HG03378 (cell line): Measurements from ENCODE around the gene PAH.
A peak's percentile ranks its signal among the peaks of the same experiment; 100 is the strongest.

Experiments
- ATAC-seq: cut with Tn5 transposase; IDR thresholded peaks from one replicate; pipeline ENCODE4 v1.9.1; 2021; ENCODE audit warnings: mild to moderate bottlenecking, moderate library complexity; ENCODE audit not compliant: unreplicated experiment

The PAH gene

DNA sequence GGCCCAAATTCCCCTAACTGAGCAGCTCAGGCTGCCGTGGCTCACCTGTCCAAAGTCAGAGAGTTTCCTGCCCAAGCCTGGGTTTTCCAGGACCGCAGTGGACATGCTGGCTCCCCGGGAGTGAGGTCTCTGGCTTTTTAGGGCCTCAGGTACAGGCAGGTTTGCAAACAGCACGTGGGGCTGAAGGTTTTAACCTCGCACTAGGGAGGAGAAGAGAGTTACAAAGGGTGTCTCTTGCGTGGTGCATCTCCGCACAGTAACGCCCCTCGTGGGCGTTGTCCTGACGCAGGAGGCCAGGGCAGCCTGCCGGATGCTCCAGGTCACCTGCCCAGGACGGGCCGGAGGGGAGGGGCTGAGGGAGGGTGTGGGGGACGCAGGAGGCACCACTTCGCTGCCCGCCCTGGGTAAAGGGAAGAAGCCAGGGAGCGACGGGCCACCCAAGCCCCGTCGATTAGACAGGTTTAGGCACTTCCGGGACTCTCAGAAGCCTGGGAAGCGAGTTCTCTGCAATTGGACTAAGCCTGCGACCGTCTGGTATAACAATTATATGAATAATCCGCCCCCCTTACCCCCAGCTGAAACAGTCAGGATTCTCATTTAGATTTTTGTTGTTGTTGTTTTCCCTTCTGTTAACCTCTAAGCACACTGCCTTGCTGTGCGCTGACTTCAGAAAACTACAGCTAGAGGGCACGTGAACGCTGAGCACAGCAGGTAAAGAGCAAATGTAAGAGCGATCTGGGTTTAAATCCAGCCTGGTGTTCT is at the start of gene PAH:
TSS of gene PAH (minus strand) at position 219 of the 762 bp plus-strand sequence. CDS start at position 105, 114 bp downstream.
- no peak for ATAC-seq

DNA sequence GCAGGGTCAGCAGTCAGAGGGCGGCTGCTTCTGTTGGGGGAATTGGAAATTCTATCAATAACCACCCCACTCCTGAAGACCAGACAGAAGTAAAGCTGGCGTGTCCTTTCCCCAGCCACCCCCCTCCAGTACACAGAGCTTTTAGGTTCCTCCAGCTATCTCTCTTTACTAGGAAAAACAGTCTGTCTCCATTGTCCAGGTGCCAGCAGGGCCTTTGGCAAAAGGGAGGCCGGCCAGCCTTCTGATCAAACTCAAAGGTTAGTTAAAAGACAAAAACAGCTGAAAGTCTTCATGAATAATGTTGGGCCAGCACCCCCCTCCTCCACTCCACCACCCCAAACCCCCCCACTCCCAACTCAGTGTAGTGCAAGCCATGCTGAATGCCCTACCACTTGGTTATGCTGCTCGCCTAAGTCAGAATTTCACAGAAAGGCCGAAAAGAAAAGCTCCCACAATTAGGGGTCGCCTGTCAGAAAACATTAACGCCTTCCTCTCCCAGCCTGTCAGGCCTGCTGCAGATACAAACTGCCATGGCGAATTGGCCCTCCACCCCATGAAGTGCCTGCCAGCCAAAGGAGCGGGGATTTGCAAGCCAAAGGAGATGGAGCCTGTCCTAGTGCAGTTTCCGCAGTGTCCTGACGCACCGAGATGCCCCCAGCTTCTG is 49.3 kb upstream of the PAH start:
- ATAC-seq: no peak

DNA sequence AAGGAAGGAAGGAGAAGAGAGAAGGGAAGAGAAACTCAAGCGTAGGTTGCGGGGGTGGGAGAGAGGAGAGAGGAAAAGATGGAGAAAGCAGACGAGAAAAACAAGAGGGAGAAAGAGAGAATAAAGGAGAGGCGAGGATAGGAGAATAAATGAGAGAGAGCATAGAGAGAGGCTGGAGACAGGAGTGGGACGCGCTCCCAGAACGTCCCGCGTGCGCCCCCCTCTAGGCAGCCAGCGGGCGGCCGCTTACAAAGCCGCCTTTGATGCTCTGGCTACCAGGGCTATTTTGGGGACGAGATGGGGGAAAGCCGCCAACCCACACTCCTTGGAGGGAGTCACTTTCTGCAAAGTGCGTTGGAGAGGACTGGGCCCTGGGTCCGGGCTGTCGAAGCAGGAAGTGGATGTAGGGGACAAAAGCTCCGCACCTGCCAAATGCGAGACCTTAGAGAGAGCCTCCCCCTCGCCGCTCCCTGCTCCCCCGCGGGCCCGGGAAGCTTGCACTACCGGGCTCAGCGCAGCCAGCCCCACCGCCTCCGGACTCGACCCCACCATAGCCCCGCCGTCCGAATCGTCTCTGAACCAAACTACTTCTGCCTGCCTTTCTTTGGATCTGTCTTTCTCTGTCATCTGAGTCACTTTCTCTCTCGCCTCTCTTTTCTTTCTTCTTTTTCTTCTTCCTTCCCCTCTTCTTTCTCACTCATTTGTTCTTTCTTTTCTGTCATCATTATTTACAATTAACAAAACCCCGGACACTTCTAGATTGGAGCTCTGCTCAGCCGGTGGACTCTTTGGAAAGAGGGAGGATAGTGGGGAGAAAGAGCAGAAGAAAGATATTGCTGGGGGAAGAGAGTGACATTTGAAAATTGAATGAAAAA is 48.5 kb upstream of the PAH start:
- ATAC-seq: no peak

DNA sequence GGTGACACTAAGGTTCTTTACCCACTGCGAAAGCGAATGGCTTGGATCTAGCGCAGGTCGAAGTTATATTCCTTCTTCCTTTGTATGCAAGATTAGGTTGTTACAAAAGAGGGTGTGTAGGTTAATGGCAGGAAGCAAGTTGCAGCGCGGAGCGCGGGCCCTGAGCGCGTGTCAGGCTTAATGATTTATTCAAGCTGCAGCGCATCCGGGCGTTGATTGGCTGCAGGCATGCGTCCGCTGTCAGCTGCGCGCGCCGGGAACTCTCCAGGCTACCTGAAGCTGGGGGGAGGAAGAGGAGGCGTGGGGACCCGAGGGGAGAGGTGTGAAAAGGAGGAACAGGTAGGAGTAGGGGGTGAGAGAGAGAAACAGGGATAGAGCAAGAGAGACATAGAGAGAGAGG is 47.8 kb upstream of the PAH start:
- no peak for ATAC-seq

DNA sequence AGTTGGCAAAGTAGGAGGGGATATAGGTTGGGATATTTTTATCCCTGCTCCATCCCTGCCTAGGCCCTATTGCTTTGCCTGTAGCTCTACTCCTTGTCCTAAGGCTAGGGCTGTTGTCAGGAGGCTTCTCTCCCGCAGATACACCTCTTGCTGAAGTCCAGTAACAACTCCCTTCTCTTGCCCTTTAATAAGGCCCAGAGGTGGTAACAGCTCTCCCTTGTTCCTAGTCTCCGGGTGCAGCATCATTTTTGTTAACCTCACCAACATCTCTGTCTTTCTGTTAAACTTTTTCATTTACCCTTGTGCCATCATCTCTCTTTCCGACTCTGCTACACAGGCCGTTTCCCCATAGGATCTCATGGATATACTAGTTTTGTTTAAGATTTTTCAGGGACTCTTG is 46.8 kb upstream of the PAH start:
- no peak for ATAC-seq

DNA sequence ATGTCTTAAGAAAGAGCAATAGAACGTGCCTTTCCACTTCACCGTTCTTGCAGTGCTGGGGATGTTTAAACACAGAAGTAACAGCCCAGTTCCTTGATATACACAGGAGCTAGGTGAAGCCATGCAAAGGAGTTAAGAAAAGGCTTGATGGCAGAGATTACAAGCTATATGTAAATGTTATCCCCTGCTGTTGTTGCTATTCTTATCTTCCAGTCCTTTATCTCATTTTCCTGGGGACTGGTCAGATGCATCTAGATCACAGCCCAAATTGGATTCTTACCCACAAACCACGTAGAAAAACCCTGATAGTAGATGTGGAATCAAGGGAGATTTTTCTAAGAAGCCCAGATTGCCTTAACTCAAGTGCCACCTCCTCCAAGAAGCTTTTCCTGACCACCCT is 45.9 kb upstream of the PAH start:
- ATAC-seq: no peak

DNA sequence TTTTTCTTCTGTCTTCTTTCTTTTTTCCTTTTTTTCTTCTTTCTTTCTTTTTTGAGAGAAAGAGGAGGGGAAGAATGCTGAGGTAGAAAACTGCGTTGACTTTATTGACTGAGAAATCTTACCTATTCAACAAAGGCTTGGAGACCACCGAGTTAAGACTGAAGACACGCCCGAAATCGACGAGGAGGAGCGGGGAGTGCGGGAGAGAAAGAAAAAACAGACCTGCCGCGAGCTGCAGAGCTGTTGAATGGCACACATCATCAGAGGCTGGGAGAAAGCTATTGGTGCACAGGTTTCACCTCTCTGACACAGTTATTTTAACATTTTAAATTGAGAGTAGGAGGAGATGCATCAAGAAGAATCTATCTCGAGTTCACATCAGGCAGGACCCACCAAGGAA is 45.5 kb upstream of the PAH start:
- no peak for ATAC-seq

DNA sequence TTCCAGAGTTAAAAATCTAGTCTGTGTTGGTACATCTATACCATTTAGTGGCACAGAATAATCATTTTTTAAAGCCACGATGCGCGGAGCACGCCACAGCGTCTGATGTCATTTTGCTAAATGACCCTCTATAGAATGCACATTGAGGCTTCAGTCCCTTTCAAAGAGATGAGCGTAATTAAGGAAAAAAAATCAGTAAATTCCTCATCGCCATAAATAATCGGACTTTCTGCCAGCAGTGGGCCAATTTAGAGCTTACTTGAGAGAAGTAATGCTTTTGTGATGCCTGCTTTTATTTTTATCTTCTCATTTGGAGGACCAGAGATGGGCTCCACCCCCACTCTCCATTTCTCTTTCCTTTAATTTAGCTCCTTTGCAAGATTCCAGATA is 44.4 kb upstream of the PAH start:
- no peak for ATAC-seq

DNA sequence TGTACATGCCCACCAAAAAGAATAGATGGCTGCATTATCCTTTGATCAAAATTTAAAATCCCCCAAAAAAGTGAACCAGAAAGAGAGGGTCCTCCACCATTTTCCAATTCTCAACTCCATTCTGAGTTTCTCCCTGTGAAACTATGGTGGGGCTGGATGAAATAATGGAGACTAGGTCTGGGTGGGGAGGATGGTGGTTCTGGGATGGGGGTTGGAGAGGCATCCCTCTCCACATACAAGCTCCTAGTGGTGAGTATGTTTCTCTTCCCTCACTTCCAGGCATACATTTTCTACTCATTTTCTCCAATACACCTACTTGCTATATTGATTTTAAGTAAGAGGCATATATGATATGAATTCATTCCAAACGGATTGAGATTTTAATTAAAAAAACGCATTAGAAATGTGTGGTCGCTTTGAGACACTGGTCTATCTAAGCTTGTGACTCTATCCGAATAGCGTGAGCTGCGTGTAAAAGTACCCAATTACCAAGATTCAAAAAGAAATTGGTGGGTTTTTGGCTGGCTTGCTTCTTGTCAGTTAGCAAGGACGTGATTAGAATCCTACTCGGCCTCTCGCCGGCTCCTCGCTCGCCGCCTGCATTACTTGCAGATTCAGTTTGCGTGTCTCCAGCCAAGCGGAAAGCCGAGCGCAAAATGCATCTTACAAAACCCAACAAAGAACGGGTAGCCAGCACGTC is 43.9 kb upstream of the PAH start:
- ATAC-seq: no peak

DNA sequence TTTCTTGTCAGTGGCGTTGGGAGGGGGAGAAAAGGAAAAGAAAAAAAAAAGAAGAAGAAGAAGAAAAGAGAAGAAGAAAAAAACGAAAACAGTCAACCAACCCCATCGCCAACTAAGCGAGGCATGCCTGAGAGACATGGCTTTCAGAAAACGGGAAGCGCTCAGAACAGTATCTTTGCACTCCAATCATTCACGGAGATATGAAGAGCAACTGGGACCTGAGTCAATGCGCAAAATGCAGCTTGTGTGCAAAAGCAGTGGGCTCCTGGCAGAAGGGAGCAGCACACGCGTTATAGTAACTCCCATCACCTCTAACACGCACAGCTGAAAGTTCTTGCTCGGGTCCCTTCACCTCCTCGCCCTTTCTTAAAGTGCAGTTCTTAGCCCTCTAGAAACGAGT is 42.3 kb upstream of the PAH start:
- ATAC-seq: no peak

DNA sequence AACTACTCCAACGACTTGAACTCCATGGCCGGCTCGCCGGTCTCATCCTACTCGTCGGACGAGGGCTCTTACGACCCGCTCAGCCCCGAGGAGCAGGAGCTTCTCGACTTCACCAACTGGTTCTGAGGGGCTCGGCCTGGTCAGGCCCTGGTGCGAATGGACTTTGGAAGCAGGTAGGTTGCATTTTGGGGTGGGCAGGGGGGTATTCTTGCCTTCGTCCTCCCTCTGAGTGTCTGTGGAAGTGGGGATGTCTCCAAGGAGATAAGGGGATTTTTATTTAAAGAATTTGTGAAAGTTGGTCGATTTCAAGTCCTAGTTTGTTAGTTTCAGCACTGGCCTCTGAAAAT is 41.8 kb upstream of the PAH start:
- no peak for ATAC-seq

DNA sequence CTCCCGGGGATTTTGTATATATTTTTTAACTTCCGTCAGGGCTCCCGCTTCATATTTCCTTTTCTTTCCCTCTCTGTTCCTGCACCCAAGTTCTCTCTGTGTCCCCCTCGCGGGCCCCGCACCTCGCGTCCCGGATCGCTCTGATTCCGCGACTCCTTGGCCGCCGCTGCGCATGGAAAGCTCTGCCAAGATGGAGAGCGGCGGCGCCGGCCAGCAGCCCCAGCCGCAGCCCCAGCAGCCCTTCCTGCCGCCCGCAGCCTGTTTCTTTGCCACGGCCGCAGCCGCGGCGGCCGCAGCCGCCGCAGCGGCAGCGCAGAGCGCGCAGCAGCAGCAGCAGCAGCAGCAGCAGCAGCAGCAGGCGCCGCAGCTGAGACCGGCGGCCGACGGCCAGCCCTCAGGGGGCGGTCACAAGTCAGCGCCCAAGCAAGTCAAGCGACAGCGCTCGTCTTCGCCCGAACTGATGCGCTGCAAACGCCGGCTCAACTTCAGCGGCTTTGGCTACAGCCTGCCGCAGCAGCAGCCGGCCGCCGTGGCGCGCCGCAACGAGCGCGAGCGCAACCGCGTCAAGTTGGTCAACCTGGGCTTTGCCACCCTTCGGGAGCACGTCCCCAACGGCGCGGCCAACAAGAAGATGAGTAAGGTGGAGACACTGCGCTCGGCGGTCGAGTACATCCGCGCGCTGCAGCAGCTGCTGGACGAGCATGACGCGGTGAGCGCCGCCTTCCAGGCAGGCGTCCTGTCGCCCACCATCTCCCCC is 41.2 kb upstream of the PAH start:
- ATAC-seq: peak; percentile 35

DNA sequence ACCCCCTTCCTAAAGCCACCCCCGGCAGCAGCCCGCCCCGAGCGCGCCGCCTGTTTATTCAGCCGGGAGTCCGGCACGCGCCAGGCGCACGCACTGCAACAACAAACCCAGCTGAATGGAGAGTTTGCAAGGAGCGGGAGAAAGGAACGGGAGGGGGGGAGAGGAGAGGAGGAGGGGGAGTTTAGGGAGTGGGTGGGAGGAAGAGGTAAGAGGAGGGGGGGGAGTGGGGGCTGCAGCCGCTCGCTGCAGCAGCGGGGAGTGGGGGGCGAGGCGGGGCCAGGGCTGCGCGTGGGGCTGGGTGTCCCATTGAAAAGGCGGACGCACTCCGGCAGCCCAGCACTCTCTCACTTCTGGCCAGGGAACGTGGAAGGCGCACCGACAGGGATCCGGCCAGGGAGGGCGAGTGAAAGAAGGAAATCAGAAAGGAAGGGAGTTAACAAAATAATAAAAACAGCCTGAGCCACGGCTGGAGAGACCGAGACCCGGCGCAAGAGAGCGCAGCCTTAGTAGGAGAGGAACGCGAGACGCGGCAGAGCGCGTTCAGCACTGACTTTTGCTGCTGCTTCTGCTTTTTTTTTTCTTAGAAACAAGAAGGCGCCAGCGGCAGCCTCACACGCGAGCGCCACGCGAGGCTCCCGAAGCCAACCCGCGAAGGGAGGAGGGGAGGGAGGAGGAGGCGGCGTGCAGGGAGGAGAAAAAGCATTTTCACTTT is 40.5 kb upstream of the PAH start, which contains the start of gene ASCL1:
TSS of gene ASCL1 (plus strand) at position 336 of the 712 bp plus-strand sequence. CDS start 571 bp downstream, outside the sequence.
- no peak for ATAC-seq

DNA sequence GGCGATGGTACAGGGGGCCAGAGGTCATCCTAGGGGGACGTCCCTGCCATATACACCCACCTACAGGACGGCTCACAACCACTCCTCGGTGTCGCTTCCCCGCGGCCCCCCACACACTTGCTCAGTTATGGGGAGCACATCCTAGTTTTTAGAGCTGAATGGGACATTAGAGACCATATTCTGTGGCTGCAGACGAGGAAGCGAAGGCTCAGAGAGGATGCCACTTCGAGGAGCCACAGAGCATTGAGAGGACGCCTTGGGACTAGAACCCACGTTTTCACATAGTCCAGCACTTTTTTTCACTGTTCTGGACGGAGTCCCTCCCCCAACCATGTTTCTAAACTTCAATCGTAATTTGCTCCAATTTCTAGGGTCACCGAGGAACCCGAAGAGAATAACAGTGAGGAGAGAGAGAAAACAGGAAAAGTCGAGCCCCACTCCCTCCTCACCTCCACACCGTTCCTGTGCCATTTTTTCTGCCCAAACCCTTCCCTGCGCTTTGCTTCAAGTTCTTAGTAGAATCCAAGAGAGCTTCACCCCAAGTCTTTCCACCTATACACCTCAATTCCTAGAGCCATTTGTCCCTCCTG is 39.8 kb upstream of the PAH start:
- ATAC-seq: no peak

DNA sequence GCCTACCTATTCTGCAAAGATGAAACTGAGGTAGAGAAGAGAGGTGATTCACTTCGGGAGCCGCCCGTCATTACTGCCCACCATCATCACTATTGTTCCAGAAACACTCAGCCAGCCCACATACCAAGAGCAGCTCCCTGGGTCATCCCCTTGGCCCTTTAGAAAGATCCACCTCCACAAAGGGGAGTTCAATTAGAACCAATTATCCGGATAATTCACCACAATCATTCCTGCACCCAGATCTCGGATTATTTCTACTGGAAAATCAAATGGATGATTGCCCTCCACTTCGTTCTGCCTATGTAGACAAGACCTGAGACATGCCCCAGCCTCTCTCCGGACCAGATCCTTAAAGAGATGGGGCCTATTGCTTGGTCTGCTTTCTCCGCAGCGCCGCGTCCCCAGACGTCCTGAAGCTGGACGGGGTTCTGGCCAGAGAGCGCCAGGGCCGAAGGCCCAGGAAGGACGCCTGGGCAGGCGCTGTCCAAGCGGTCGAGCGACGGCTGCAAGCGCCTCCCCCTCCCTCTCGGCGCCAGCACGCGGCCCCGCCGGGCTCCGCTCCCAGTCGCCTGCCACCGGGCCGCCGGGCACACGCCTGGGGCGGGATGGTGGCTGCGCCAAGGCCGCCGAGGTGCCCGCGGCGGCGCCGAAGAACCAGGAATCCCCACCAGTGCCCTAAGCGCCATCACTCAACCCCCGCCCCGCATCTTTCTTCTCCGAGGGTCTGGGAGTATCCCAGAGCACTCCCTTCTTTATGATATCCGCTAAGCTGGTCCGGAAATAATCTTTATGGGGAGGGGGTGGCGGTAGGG is 39.1 kb upstream of the PAH start:
- no peak for ATAC-seq

DNA sequence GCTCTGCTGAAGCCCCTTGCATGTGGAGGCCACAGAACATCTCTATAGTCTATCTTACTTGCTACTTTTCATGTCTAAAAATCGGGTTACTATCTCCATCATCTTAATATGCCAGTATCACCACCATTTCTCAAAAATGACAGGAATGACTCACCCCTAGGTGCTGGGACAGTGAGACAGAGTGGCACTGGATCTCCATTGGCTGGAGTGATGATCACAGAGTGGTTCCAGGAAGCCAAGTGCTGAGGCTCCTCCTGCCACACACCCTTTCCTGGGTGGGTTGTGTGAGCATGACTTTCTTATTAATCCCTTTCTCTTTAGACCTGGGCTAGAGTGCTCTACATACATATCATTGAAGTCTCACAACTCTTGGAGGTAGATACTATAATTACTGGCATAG is 37.1 kb upstream of the PAH start:
- no peak for ATAC-seq

DNA sequence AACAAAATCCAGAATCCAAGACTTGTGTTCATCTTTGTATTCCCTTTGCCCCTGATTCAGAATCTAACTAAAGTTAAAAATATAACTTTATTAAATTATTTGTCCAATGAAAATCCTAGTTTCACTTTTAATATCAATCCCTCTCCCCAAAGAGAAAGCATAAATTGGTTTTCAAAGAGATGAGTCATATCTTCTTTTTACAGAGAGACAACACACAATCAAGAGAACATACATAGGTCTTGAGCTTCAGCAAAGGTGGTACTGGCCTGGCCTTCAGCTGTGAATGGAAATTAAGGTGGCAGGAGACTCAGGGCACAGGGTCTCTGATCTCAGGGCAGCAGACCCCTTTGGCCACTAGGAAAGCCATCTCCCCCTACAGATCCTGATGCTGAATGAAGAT is 36.2 kb upstream of the PAH start:
- ATAC-seq: peak; percentile 34

DNA sequence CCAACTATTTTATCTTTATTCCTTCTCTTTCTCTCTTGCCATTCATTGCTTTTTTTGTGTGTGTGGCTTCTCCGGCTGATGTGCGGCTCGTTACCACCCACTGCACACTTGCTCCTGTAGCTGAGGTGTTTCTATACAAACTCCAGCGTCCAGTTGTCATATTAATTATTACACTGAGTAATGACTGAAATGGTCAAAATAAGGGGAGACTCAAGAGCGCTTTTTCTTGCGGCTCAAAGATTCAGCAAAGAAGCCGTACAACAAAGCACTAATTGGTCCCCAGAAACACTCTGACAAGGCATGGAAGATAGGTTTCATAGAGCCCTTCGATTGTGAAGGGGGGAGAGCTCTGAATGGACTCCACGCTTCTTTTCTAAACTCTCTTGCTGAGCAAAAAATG is 34.8 kb upstream of the PAH start:
- ATAC-seq: no peak
